IMR-90 (cell line): ENCODE measurements around the gene RFXANK. TPM values are rescaled to one million over a fixed set of nuclear protein-coding genes. Genes with fewer than 3 reads are reported as not detected.

Experiments
- ATAC-seq: fragments of 200-7000 bp; cut with Tn5 transposase; 2 replicates; pipeline ENCODE4 v1.9.1; 2020; ENCODE audit warnings: low read depth, mild to moderate bottlenecking, moderate library complexity
- BruUV-seq: library from RNA; stranded (reverse); fragments of 400-500 nt; replicated peaks from 2 replicates; lab custom pipeline; 2021; lab: Mats Ljungman, UMichigan
- CTCF ChIA-PET: fragments of 300-600 bp; formaldehyde crosslinking; extraction: SDS; loops from one replicate; lab custom pipeline; 2021; ENCODE audit warnings: antibody characterized with exemption; lab: Yijun Ruan, JAX
- POLR2A ChIA-PET: fragments of 300-600 bp; sonication (Branson Sonifier 250); formaldehyde crosslinking; loops from one replicate; lab custom pipeline; 2022; ENCODE audit warnings: antibody characterized with exemption; ENCODE audit not compliant: unreplicated experiment; lab: Charles Lee
- DNase-seq: peaks from one replicate; pipeline ENCODE4 v3.0.0; 2013
- H2AFZ ChIP-seq: replicated peaks from 2 replicates; pipeline ENCODE3; 2013; ENCODE audit warnings: low read length, mild to moderate bottlenecking; ENCODE audit not compliant: poor library complexity
- H2AK5ac ChIP-seq: 2 replicates; pipeline ENCODE4 v1.6.1; 2013; ENCODE audit warnings: low read depth, low read length, inconsistent platforms
- H2AK9ac ChIP-seq: replicated peaks from 2 replicates; pipeline ENCODE3; 2013; ENCODE audit warnings: mild to moderate bottlenecking, low read depth, low read length, moderate library complexity; ENCODE audit not compliant: poor library complexity
- H2BK120ac ChIP-seq: 2 replicates; pipeline ENCODE4 v1.6.1; 2013; ENCODE audit warnings: low read depth, low read length, inconsistent platforms
- H2BK15ac ChIP-seq: 3 replicates; pipeline ENCODE4 v1.6.1; 2013; ENCODE audit warnings: low read depth, low read length, inconsistent platforms
- H2BK20ac ChIP-seq: 2 replicates; pipeline ENCODE4 v1.6.1; 2013; ENCODE audit warnings: low read depth, mild to moderate bottlenecking, inconsistent platforms, low read length, moderate library complexity
- H2BK5ac ChIP-seq: 2 replicates; pipeline ENCODE4 v1.6.1; 2013; ENCODE audit warnings: mild to moderate bottlenecking, low read depth, low read length, inconsistent platforms; ENCODE audit not compliant: poor library complexity, severe bottlenecking
- H3K14ac ChIP-seq: replicated peaks from 2 replicates; pipeline ENCODE4 v1.6.1; 2013; ENCODE audit warnings: low read depth, low read length, inconsistent platforms
- H3K18ac ChIP-seq: 2 replicates; pipeline ENCODE4 v1.6.1; 2013; ENCODE audit warnings: low read depth, low read length, control low read depth
- H3K23ac ChIP-seq: 2 replicates; pipeline ENCODE4 v1.6.1; 2013; ENCODE audit warnings: low read depth, low read length, inconsistent platforms
- H3K27ac ChIP-seq: 2 replicates; pipeline ENCODE4 v1.5.1; 2013; ENCODE audit warnings: mild to moderate bottlenecking, control low read depth, low read length; ENCODE audit not compliant: insufficient read depth
- H3K27me3 ChIP-seq: 2 replicates; pipeline ENCODE4 v1.6.1; 2013; ENCODE audit warnings: low read length; ENCODE audit not compliant: control insufficient read depth, insufficient read depth
- H3K36me3 ChIP-seq: 2 replicates; pipeline ENCODE4 v1.6.1; 2013; ENCODE audit warnings: low read length, mixed read lengths; ENCODE audit not compliant: control insufficient read depth, insufficient read depth
- H3K4ac ChIP-seq: 2 replicates; pipeline ENCODE4 v1.6.1; 2013; ENCODE audit warnings: low read depth, low read length, inconsistent platforms
- H3K4me1 ChIP-seq: 2 replicates; pipeline ENCODE4 v1.6.1; 2013; ENCODE audit warnings: low read length, mixed read lengths; ENCODE audit not compliant: control insufficient read depth, insufficient read depth
- H3K4me2 ChIP-seq: 2 replicates; pipeline ENCODE4 v1.6.1; 2013; ENCODE audit warnings: low read depth, mild to moderate bottlenecking, control low read depth, low read length, moderate library complexity
- H3K4me3 ChIP-seq: 2 replicates; pipeline ENCODE4 v1.5.1; 2013; ENCODE audit warnings: low read depth, mild to moderate bottlenecking, control low read depth, low read length, moderate library complexity; ENCODE audit not compliant: insufficient read depth
- H3K56ac ChIP-seq: 2 replicates; pipeline ENCODE4 v1.6.1; 2013; ENCODE audit warnings: low read length, inconsistent platforms; ENCODE audit not compliant: insufficient read depth; ENCODE audit errors: extremely low read depth
- H3K79me1 ChIP-seq, 2 experiments: 2 replicates each; pipeline ENCODE4 v1.6.1; 2013; ENCODE audit warnings: low read length in 2 of 2, inconsistent platforms in 1 of 2, low read depth in 1 of 2
- H3K9ac ChIP-seq: 2 replicates; pipeline ENCODE4 v1.6.1; 2013; ENCODE audit warnings: low read depth, low read length, control low read depth
- H3K9me1 ChIP-seq: 2 replicates; pipeline ENCODE4 v1.6.1; 2013; ENCODE audit warnings: low read length, inconsistent platforms; ENCODE audit not compliant: insufficient read depth
- H3K9me3 ChIP-seq: 2 replicates; pipeline ENCODE4 v1.6.1; 2013; ENCODE audit warnings: low read length; ENCODE audit not compliant: control insufficient read depth, insufficient read depth
- H4K20me1 ChIP-seq: 2 replicates; pipeline ENCODE4 v1.6.1; 2013; ENCODE audit warnings: low read length, inconsistent platforms; ENCODE audit not compliant: insufficient read depth
- H4K5ac ChIP-seq: 2 replicates; pipeline ENCODE4 v1.6.1; 2013; ENCODE audit warnings: mild to moderate bottlenecking, low read depth, low read length, control low read depth
- H4K8ac ChIP-seq, 2 experiments: 2 replicates each; pipeline ENCODE4 v1.6.1; 2013; ENCODE audit warnings: low read depth in 2 of 2, low read length in 2 of 2, control low read depth in 1 of 2, inconsistent platforms in 1 of 2
- H4K91ac ChIP-seq: 2 replicates; pipeline ENCODE4 v1.6.1; 2013; ENCODE audit warnings: low read depth, low read length, inconsistent platforms; ENCODE audit not compliant: insufficient read depth
- BHLHE40 ChIP-seq: fragments of 150-350 bp; IDR thresholded peaks from 2 replicates; pipeline ENCODE4 v1.6.1; 2016; ENCODE audit warnings: mild to moderate bottlenecking, low read depth, low read length
- CEBPB ChIP-seq: IDR thresholded peaks from 2 replicates; pipeline ENCODE4 v1.6.1; 2012; ENCODE audit warnings: low read depth, low read length, improper control_type of control experiment
- CHD1 ChIP-seq: IDR thresholded peaks from 2 replicates; pipeline ENCODE4 v1.6.1; 2012; ENCODE audit warnings: low read depth, low read length, improper control_type of control experiment
- FOS ChIP-seq: fragments of 150-350 bp; IDR thresholded peaks from 2 replicates; pipeline ENCODE4 v1.6.1; 2016; ENCODE audit warnings: low read depth, low read length
- MAFK ChIP-seq: IDR thresholded peaks from 2 replicates; pipeline ENCODE4 v1.6.1; 2012; ENCODE audit warnings: low read depth, low read length, improper control_type of control experiment
- MAZ ChIP-seq: IDR thresholded peaks from 2 replicates; pipeline ENCODE4 v1.6.1; 2012; ENCODE audit warnings: low read depth, mild to moderate bottlenecking, low read length, improper control_type of control experiment, moderate library complexity, borderline replicate concordance
- MXI1 ChIP-seq: IDR thresholded peaks from 2 replicates; pipeline ENCODE4 v1.6.1; 2012; ENCODE audit warnings: low read depth, mild to moderate bottlenecking, low read length, moderate library complexity, borderline replicate concordance
- NFE2L2 ChIP-seq: fragments of 150-350 bp; IDR thresholded peaks from 2 replicates; pipeline ENCODE4 v1.6.1; 2016; ENCODE audit warnings: low read depth, mild to moderate bottlenecking, low read length
- POLR2A ChIP-seq: IDR thresholded peaks from 2 replicates; pipeline ENCODE4 v1.6.1; 2012; ENCODE audit warnings: mild to moderate bottlenecking, low read depth, low read length
- RAD21 ChIP-seq: IDR thresholded peaks from 2 replicates; pipeline ENCODE4 v1.6.1; 2012; ENCODE audit warnings: low read length, improper control_type of control experiment
- RCOR1 ChIP-seq: IDR thresholded peaks from 2 replicates; pipeline ENCODE4 v1.6.1; 2012; ENCODE audit warnings: mild to moderate bottlenecking, low read length, improper control_type of control experiment; ENCODE audit not compliant: insufficient replicate concordance
- RFX5 ChIP-seq: IDR thresholded peaks from 2 replicates; pipeline ENCODE4 v1.8.0; 2012; ENCODE audit warnings: low read depth, mild to moderate bottlenecking, low read length, moderate library complexity
- SMC3 ChIP-seq: fragments of 150-350 bp; IDR thresholded peaks from 2 replicates; pipeline ENCODE4 v1.6.1; 2016; ENCODE audit warnings: low read depth, mild to moderate bottlenecking, antibody characterized with exemption, low read length, moderate library complexity
- WGBS, 2 experiments: methylation state at CpG; one replicate each; pipeline versions ENCODE4 v1.1.5 to v1.1.7; 2013; ENCODE audit warnings: missing lambda C conversion rate in 2 of 2; ENCODE audit not compliant: insufficient read length in 1 of 2; ENCODE audit errors: extremely low coverage in 2 of 2; 5-methylcytosine and 5-hydroxymethylcytosine counted together
- dilution Hi-C: fragments of 300-500 bp; cut with HindIII; formaldehyde crosslinking; loops from one replicate; pipeline ENCODE4 v1.14.3; 2018; ENCODE audit warnings: low sequenced_read_pairs; ENCODE audit not compliant: unreplicated experiment
- in situ Hi-C: fragments of 300-500 bp; cut with MboI; formaldehyde crosslinking; loops from 3 replicates; pipeline ENCODE4 v1.14.3; 2019; ENCODE audit warnings: low sequenced_read_pairs, inconsistent platforms, mixed read lengths
- intact Hi-C: fragments of 100-400 bp; cut with micrococcal nuclease; formaldehyde crosslinking; loops from 2 replicates; pipeline ENCODE4 v1.10.0; 2022
- polyA plus RNA-seq, 3 experiments: library from polyadenylated mRNA; depleted of rRNA; stranded (reverse); fragments of >200 nt; gene quantifications; 2 replicates each; pipeline ENCODE4 v1.2.3, GENCODE V29; 2012; ENCODE audit warnings: low replicate concordance in 1 of 3
- total RNA-seq: library from RNA; depleted of rRNA; stranded (reverse); fragments of >200 nt; gene quantifications from 2 replicates; pipeline ENCODE4 v1.2.3, GENCODE V29; 2012
- TF ChIP-seq, protein P1 (sequence below): fragments of 150-350 bp; IDR thresholded peaks from 2 replicates; pipeline ENCODE4 v1.6.1; 2017; ENCODE audit warnings: mild to moderate bottlenecking, antibody characterized with exemption, low read length, low read depth
- TF ChIP-seq, protein P2 (sequence below): conservative IDR thresholded peaks from 2 replicates; pipeline ENCODE4 v1.5.1; 2012; ENCODE audit warnings: mild to moderate bottlenecking, low read depth, low read length, improper control_type of control experiment
- TF ChIP-seq, protein P3 (sequence below): fragments of 150-350 bp; IDR thresholded peaks from 2 replicates; pipeline ENCODE4 v1.6.1; 2016; ENCODE audit warnings: low read depth, mild to moderate bottlenecking, low read length, moderate library complexity, borderline replicate concordance

Gene RFXANK
- total and polyA plus RNA-seq, 2 of the 4 experiments (the other 2 are of a cell fraction) = 68.3 to 97.8 TPM

DNA sequence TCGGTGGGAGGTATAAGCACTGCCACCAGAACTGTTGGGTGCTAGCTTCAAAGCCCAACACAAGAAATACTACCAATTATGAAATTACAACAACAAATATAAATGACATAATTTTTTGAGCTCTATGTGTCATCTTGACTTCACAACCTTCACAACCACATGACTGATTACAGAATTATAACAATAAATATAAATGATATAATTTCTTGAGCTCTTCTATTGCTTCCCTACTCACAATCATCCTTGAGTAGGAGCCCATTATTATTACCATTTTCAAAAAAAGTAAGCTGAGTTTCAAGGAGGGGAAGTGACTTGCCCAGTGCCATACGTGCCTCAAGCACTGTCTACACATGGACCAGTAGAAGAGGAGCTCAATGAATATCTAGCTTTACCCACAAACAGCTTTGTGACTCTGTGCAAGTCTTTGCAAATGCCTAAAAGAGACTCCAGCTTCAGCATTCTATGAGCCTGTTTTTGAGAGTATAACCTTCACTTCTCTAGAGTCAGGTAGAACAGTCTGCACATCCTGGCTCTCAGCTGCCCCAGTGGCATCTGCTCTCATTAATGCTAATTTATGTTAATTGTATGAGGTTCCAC lies 42.3 kb downstream of the RFXANK start:
- Histone ChIP-seq H3K4me2 (no peak overlapping the region), H3K79me1 (no peaks in the 10 kb centered on the region), H4K8ac (no peak overlapping the region), H3K14ac (no peak overlapping the region), H3K18ac (no peak overlapping the region), H3K56ac (no peak overlapping the region; the same call in 1 of the 2 replicates), H2AFZ (no peak overlapping the region), H3K9me3 (peaks cover 20% of the 10 kb centered on the region), H4K91ac (no peak overlapping the region), H2AK9ac (no peak overlapping the region), H3K4me3 (no peak overlapping the region), H4K20me1 (no peaks in the 10 kb centered on the region), H3K36me3 (no peaks in the 10 kb centered on the region), H2BK20ac (no peak overlapping the region), H3K27me3 (peaks cover 4% of the 10 kb centered on the region; the same call in 1 of the 2 replicates), H3K9ac (no peak overlapping the region), H2BK5ac (no peak overlapping the region), H2BK120ac (no peak overlapping the region), H2AK5ac (no peak overlapping the region), H3K27ac (no peak overlapping the region), H2BK15ac (no peak overlapping the region), H4K5ac (no peak overlapping the region), H3K23ac (no peak overlapping the region), H3K4me1 (no peaks in the 10 kb centered on the region), H3K4ac (no peak overlapping the region), H3K9me1 (no peaks in the 10 kb centered on the region)
- in situ Hi-C loops (no loop called here), dilution Hi-C loops (no loop called here), intact Hi-C loops (no loop called here)
- ATAC-seq = no peak
- POLR2A ChIA-PET = no interaction called here
- WGBS, 2 experiments = no CpG with 5 or more reads among the region's 2 CpGs
- DNase-seq = no peak
- TF ChIP-seq BHLHE40 (no peak), FOS (no peak), CHD1 (no peak), MAFK (no peak), RAD21 (no peak), CEBPB (no peak), MXI1 (no peak), RFX5 (no peak), NFE2L2 (no peak), MAZ (no peak), POLR2A (no peak), SMC3 (no peak), RCOR1 (no peak)
- TF ChIP-seq, protein P1, sequence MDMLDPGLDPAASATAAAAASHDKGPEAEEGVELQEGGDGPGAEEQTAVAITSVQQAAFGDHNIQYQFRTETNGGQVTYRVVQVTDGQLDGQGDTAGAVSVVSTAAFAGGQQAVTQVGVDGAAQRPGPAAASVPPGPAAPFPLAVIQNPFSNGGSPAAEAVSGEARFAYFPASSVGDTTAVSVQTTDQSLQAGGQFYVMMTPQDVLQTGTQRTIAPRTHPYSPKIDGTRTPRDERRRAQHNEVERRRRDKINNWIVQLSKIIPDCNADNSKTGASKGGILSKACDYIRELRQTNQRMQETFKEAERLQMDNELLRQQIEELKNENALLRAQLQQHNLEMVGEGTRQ = no peak
- TF ChIP-seq, protein P2, sequence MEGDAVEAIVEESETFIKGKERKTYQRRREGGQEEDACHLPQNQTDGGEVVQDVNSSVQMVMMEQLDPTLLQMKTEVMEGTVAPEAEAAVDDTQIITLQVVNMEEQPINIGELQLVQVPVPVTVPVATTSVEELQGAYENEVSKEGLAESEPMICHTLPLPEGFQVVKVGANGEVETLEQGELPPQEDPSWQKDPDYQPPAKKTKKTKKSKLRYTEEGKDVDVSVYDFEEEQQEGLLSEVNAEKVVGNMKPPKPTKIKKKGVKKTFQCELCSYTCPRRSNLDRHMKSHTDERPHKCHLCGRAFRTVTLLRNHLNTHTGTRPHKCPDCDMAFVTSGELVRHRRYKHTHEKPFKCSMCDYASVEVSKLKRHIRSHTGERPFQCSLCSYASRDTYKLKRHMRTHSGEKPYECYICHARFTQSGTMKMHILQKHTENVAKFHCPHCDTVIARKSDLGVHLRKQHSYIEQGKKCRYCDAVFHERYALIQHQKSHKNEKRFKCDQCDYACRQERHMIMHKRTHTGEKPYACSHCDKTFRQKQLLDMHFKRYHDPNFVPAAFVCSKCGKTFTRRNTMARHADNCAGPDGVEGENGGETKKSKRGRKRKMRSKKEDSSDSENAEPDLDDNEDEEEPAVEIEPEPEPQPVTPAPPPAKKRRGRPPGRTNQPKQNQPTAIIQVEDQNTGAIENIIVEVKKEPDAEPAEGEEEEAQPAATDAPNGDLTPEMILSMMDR = no peak
- TF ChIP-seq, protein P3, sequence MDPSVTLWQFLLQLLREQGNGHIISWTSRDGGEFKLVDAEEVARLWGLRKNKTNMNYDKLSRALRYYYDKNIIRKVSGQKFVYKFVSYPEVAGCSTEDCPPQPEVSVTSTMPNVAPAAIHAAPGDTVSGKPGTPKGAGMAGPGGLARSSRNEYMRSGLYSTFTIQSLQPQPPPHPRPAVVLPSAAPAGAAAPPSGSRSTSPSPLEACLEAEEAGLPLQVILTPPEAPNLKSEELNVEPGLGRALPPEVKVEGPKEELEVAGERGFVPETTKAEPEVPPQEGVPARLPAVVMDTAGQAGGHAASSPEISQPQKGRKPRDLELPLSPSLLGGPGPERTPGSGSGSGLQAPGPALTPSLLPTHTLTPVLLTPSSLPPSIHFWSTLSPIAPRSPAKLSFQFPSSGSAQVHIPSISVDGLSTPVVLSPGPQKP = no peak
- CTCF ChIA-PET = no interaction called here
- BruUV-seq = no TSS peak
